ENCODE measurements around the gene CCDC3.
"Not testable (repeated sequence)": the region's sequence is repeated elsewhere in the genome, so short reads cannot be mapped to it uniquely, and the experiment has no call there.

Gene CCDC3

GRCh38 chr10:12999849-13000248 is 1.7 kb downstream of the CCDC3 start:
- no peak for DNase-seq

- no peak for DNase-seq
Measured at GRCh38 chr10:12995425-12995861, 6.1 kb downstream of the CCDC3 start.

GRCh38 chr10:12993595-12993994 is 7.9 kb downstream of the CCDC3 start:
- DNase-seq: no peak

GRCh38 chr10:12985347-12985746 is 16.2 kb downstream of the CCDC3 start:
- no peak for DNase-seq

GRCh38 chr10:12984165-12984747 is 17.3 kb downstream of the CCDC3 start:
- DNase-seq: no peak

GRCh38 chr10:12983568-12983967 is 17.9 kb downstream of the CCDC3 start:
- not testable (repeated sequence) for DNase-seq

GRCh38 chr10:12981570-12981969 is 19.9 kb downstream of the CCDC3 start:
- no peak for DNase-seq

GRCh38 chr10:12980713-12981306 is 20.7 kb downstream of the CCDC3 start:
- no peak for DNase-seq

GRCh38 chr10:12980102-12980661 is 21.3 kb downstream of the CCDC3 start:
- no peak for DNase-seq

- no peak for DNase-seq
Measured at GRCh38 chr10:12978891-12979290, 22.6 kb downstream of the CCDC3 start.

GRCh38 chr10:12975906-12976305 is 25.6 kb downstream of the CCDC3 start:
- DNase-seq: no peak

GRCh38 chr10:12975266-12975665 is 26.2 kb downstream of the CCDC3 start:
- no peak for DNase-seq

GRCh38 chr10:12974491-12975199 is 26.9 kb downstream of the CCDC3 start:
- DNase-seq: no peak

- DNase-seq: no peak
Measured at GRCh38 chr10:12974078-12974477, 27.4 kb downstream of the CCDC3 start.

- DNase-seq: no peak
Measured at GRCh38 chr10:12973149-12973718, 28.3 kb downstream of the CCDC3 start.

- no peak for DNase-seq
Measured at GRCh38 chr10:12972146-12972545, 29.4 kb downstream of the CCDC3 start.

GRCh38 chr10:12971001-12971788 is 30.3 kb downstream of the CCDC3 start:
- no peak for DNase-seq

GRCh38 chr10:12969951-12970350 is 31.6 kb downstream of the CCDC3 start:
- no peak for DNase-seq

- no peak for DNase-seq
Measured at GRCh38 chr10:12966067-12966466, 35.4 kb downstream of the CCDC3 start.

GRCh38 chr10:12965571-12965970 is 35.9 kb downstream of the CCDC3 start:
- no peak for DNase-seq

- DNase-seq: no peak
Measured at GRCh38 chr10:12962556-12962955, 39.0 kb downstream of the CCDC3 start.

GRCh38 chr10:12961416-12962205 is 39.9 kb downstream of the CCDC3 start:
- DNase-seq: no peak
